Right atrium auricular region (tissue), 2 donors: ENCODE data around the gene ACAD9. TPM values are rescaled to one million over a fixed set of nuclear protein-coding genes. Genes with fewer than 3 reads are reported as not detected.

Experiments
- DNase-seq: peaks from one replicate; pipeline ENCODE4 v3.0.0-alpha.2; 2019; ENCODE audit warnings: low spot score
- H3K27ac ChIP-seq, 2 donors: fragments of 200-600 bp; sonication (generic); 1 replicate in 1 of 2; 2 replicates in 1 of 2; pipeline ENCODE4 v1.5.1; 2016 to 2019
- H3K27me3 ChIP-seq, 2 donors: fragments of 200-600 bp; sonication (generic); one replicate each; pipeline versions ENCODE4 v1.5.1 to v1.6.0; 2017 to 2019
- H3K36me3 ChIP-seq: fragments of 200-600 bp; sonication (generic); one replicate; pipeline ENCODE4 v1.5.1; 2016
- H3K4me1 ChIP-seq, 2 donors: fragments of 200-600 bp; sonication (generic); one replicate each; pipeline versions ENCODE4 v1.5.1 to v1.6.0; 2017 to 2019
- H3K4me3 ChIP-seq, 2 donors: fragments of 200-600 bp; sonication (generic); 1 replicate in 1 of 2; 2 replicates in 1 of 2; pipeline ENCODE4 v1.5.1; 2017 to 2019; ENCODE audit warnings: mild to moderate bottlenecking in 1 of 2, moderate library complexity in 1 of 2
- H3K9me3 ChIP-seq, 2 donors: fragments of 200-600 bp; sonication (generic); one replicate each; pipeline ENCODE4 v1.5.1; 2019
- CTCF ChIP-seq, 2 donors: fragments of 200-600 bp; sonication (generic); IDR thresholded peaks; one replicate each; pipeline ENCODE4 v1.5.1; 2019; ENCODE audit warnings: antibody characterized with exemption in 2 of 2
- total RNA-seq, 2 donors: library from RNA; depleted of rRNA; stranded (reverse); fragments of >200 nt; gene quantifications; one replicate each; pipeline ENCODE4 v1.1.0, GENCODE V29; 2016

The ACAD9 gene
- total RNA-seq, 2 donors from 2014 or later = 27.6 to 34.3 TPM

- H3K27me3 ChIP-seq = no peaks in the 10 kb centered on the region
- H3K4me3 ChIP-seq = no peak overlapping the region
- peaks cover 0 to 10% of the 10 kb centered on the region in 2 donors for H3K4me1 ChIP-seq
- H3K9me3 ChIP-seq = no peaks in the 10 kb centered on the region
- peaks cover 95% of the 10 kb centered on the region for H3K36me3 ChIP-seq
- H3K27ac ChIP-seq = no peak overlapping the region
- TF ChIP-seq CTCF (IDR thresholded peaks at IDR 0.05) = no peak
- DNase-seq = no peak
Observed at GRCh38 chr3:128908951-128909350, 29.5 kb downstream of the ACAD9 start.

- no peak for TF ChIP-seq CTCF (IDR thresholded peaks at IDR 0.05)
- no peak overlapping the region for H3K4me3 ChIP-seq
- H3K9me3 ChIP-seq = no peaks in the 10 kb centered on the region
- H3K27me3 ChIP-seq = no peaks in the 10 kb centered on the region
- peaks cover 95% of the 10 kb centered on the region for H3K36me3 ChIP-seq
- no peak overlapping the region for H3K27ac ChIP-seq
- no peak for DNase-seq
- H3K4me1 ChIP-seq = peaks cover 0 to 10% of the 10 kb centered on the region in 2 donors
Observed at GRCh38 chr3:128910006-128910405, 30.6 kb downstream of the ACAD9 start.

GRCh38 chr3:128911911-128912310 lies 32.5 kb downstream of the ACAD9 start:
- peaks cover 0 to 10% of the 10 kb centered on the region in 2 donors for H3K4me1 ChIP-seq

GRCh38 chr3:128914966-128915645 lies 35.7 kb downstream of the ACAD9 start:
- H3K36me3 ChIP-seq = peaks cover 44% of the 10 kb centered on the region
- no peak for DNase-seq
- peaks cover 0 to 10% of the 10 kb centered on the region in 2 donors for H3K4me1 ChIP-seq
- no peaks in the 10 kb centered on the region for H3K9me3 ChIP-seq
- H3K27ac ChIP-seq = no peak overlapping the region
- no peak overlapping the region for H3K4me3 ChIP-seq
- no peaks in the 10 kb centered on the region for H3K27me3 ChIP-seq
- TF ChIP-seq CTCF (IDR thresholded peaks at IDR 0.05) = no peak

More at GRCh38 chr3:128911911-128912310, 32.5 kb downstream of the ACAD9 start:
- H3K27me3 ChIP-seq = no peaks in the 10 kb centered on the region
- peak overlapping the region in 1 of 2 donors; percentile 32 for H3K27ac ChIP-seq
- H3K36me3 ChIP-seq = peaks cover 76% of the 10 kb centered on the region
- no peaks in the 10 kb centered on the region for H3K9me3 ChIP-seq
- no peak for DNase-seq
- no peak for TF ChIP-seq CTCF (IDR thresholded peaks at IDR 0.05)
- no peak overlapping the region for H3K4me3 ChIP-seq

- Histone ChIP-seq H3K9me3 (peaks cover 0 to 6% of the 10 kb centered on the region in 2 donors), H3K27ac (no peak overlapping the region), H3K4me1 (no peaks in the 10 kb centered on the region), H3K36me3 (peaks cover 25% of the 10 kb centered on the region), H3K27me3 (no peaks in the 10 kb centered on the region), H3K4me3 (no peak overlapping the region)
- no peak for DNase-seq
- peak in 1 of 2 donors; percentile 36 for TF ChIP-seq CTCF (IDR thresholded peaks at IDR 0.05)
Observed at GRCh38 chr3:128917291-128917690, 37.9 kb downstream of the ACAD9 start.

- H3K4me1 ChIP-seq = no peaks in the 10 kb centered on the region
- no peak for TF ChIP-seq CTCF (IDR thresholded peaks at IDR 0.05)
- H3K27me3 ChIP-seq = no peaks in the 10 kb centered on the region
- H3K9me3 ChIP-seq = peaks cover 0 to 6% of the 10 kb centered on the region in 2 donors
- no peaks in the 10 kb centered on the region for H3K36me3 ChIP-seq
- H3K27ac ChIP-seq = no peak overlapping the region
- DNase-seq = no peak
- no peak overlapping the region for H3K4me3 ChIP-seq
Observed at GRCh38 chr3:128919988-128920387, 40.6 kb downstream of the ACAD9 start.
